ENCODE measurements around the gene MAD1L1.

Gene MAD1L1

GRCh38 chr7:1856888-1857441 lies 375.8 kb downstream of the MAD1L1 start:
- no peaks in the 10 kb centered on the region for H3K9me3 ChIP-seq (ENCODE audit: insufficient read depth, low read length, severe bottlenecking)
- H2AFZ ChIP-seq (ENCODE audit: low read depth, low read length) = no peak overlapping the region
- peaks cover 20% of the 10 kb centered on the region for H3K4me1 ChIP-seq (ENCODE audit: insufficient read depth, low read length)
- H3K27me3 ChIP-seq (ENCODE audit: insufficient read depth, low read length, poor library complexity) = no peaks in the 10 kb centered on the region
- TF ChIP-seq CTCF (IDR thresholded peaks at IDR 0.05; ENCODE audit: borderline replicate concordance, extremely low read depth, low read length, poor library complexity, severe bottlenecking) (no peak), EZH2 (IDR thresholded peaks at IDR 0.05; ENCODE audit: borderline replicate concordance, low read depth, low read length, severe bottlenecking) (no peak)
- peaks cover 4% of the 10 kb centered on the region for H3K79me2 ChIP-seq (ENCODE audit: insufficient read depth, low read length)
- H3K9ac ChIP-seq (ENCODE audit: low read depth, low read length) = no peak overlapping the region
- H3K4me2 ChIP-seq (ENCODE audit: insufficient read depth, low read length) = no peak overlapping the region
- peaks cover 64% of the 10 kb centered on the region for H4K20me1 ChIP-seq (ENCODE audit: insufficient read depth, low read length)
- ATAC-seq (ENCODE audit: insufficient read depth, low read depth) (no peak), DNase-seq (no peak)
- no peak overlapping the region for H3K4me3 ChIP-seq (ENCODE audit: low read depth in 1 of 2, low read length in 2 of 2)
- H3K27ac ChIP-seq (ENCODE audit: low read length) = no peak overlapping the region; the same call in 1 of the 2 replicates
- peaks cover 17% of the 10 kb centered on the region; the same call in 1 of the 2 replicates for H3K36me3 ChIP-seq (ENCODE audit: insufficient read depth, low read length)

GRCh38 chr7:1856161-1856887 lies 376.4 kb downstream of the MAD1L1 start:
- peaks cover 20% of the 10 kb centered on the region for H3K4me1 ChIP-seq (ENCODE audit: insufficient read depth, low read length)
- no peak overlapping the region for H3K9ac ChIP-seq (ENCODE audit: low read depth, low read length)

GRCh38 chr7:1855725-1856160 lies 377.0 kb downstream of the MAD1L1 start:
- no peak overlapping the region for H3K9ac ChIP-seq (ENCODE audit: low read depth, low read length)
- no peaks in the 10 kb centered on the region for H3K9me3 ChIP-seq (ENCODE audit: insufficient read depth, low read length, severe bottlenecking)
- peak overlapping the region; percentile 56 for H3K27ac ChIP-seq (ENCODE audit: low read length)
- no peak overlapping the region for H2AFZ ChIP-seq (ENCODE audit: low read depth, low read length)
- no peaks in the 10 kb centered on the region for H3K27me3 ChIP-seq (ENCODE audit: insufficient read depth, low read length, poor library complexity)
- H3K4me3 ChIP-seq (ENCODE audit: low read depth in 1 of 2, low read length in 2 of 2) = no peak overlapping the region
- ATAC-seq (ENCODE audit: insufficient read depth, low read depth) (no peak), DNase-seq (no peak)
- H3K79me2 ChIP-seq (ENCODE audit: insufficient read depth, low read length) = peaks cover 12% of the 10 kb centered on the region
- peaks cover 17% of the 10 kb centered on the region; the same call in 1 of the 2 replicates for H3K36me3 ChIP-seq (ENCODE audit: insufficient read depth, low read length)
- H4K20me1 ChIP-seq (ENCODE audit: insufficient read depth, low read length) = peaks cover 69% of the 10 kb centered on the region
- H3K4me2 ChIP-seq (ENCODE audit: insufficient read depth, low read length) = no peak overlapping the region
- peaks cover 20% of the 10 kb centered on the region for H3K4me1 ChIP-seq (ENCODE audit: insufficient read depth, low read length)
- no peak for TF ChIP-seq EZH2 (IDR thresholded peaks at IDR 0.05; ENCODE audit: borderline replicate concordance, low read depth, low read length, severe bottlenecking)
- no peak for TF ChIP-seq CTCF (IDR thresholded peaks at IDR 0.05; ENCODE audit: borderline replicate concordance, extremely low read depth, low read length, poor library complexity, severe bottlenecking)

More at GRCh38 chr7:1856161-1856887, 376.4 kb downstream of the MAD1L1 start:
- H3K79me2 ChIP-seq (ENCODE audit: insufficient read depth, low read length) = peaks cover 7% of the 10 kb centered on the region
- no peaks in the 10 kb centered on the region for H3K27me3 ChIP-seq (ENCODE audit: insufficient read depth, low read length, poor library complexity)
- no peaks in the 10 kb centered on the region for H3K9me3 ChIP-seq (ENCODE audit: insufficient read depth, low read length, severe bottlenecking)
- H2AFZ ChIP-seq (ENCODE audit: low read depth, low read length) = no peak overlapping the region
- no peak overlapping the region for H3K4me3 ChIP-seq (ENCODE audit: low read depth in 1 of 2, low read length in 2 of 2)
- H4K20me1 ChIP-seq (ENCODE audit: insufficient read depth, low read length) = peaks cover 68% of the 10 kb centered on the region
- TF ChIP-seq EZH2 (IDR thresholded peaks at IDR 0.05; ENCODE audit: borderline replicate concordance, low read depth, low read length, severe bottlenecking) (no peak), CTCF (IDR thresholded peaks at IDR 0.05; ENCODE audit: borderline replicate concordance, extremely low read depth, low read length, poor library complexity, severe bottlenecking) (no peak)
- peaks cover 17% of the 10 kb centered on the region; the same call in 1 of the 2 replicates for H3K36me3 ChIP-seq (ENCODE audit: insufficient read depth, low read length)
- H3K27ac ChIP-seq (ENCODE audit: low read length) = peak overlapping the region; percentile 56
- ATAC-seq (ENCODE audit: insufficient read depth, low read depth) = no peak
- H3K4me2 ChIP-seq (ENCODE audit: insufficient read depth, low read length) = no peak overlapping the region
- DNase-seq = no peak

Measured in DND-41 (cell line).